NCI-H2081 (cell line): ENCODE results near the gene INO80C.
"Not testable (repeated sequence)": the region's sequence is repeated elsewhere in the genome, so short reads cannot be mapped to it uniquely, and the experiment has no call there.

Experiments
- DNase-seq, 2 experiments: peaks; one replicate each; lab custom pipeline; 2025; lab: John Stamatoyannopoulos, UW

INO80C gene

GRCh38 chr18:35459997-35460396 lies 37.8 kb downstream of the INO80C start:
- no peak for DNase-seq

GRCh38 chr18:35458677-35459441 lies 38.9 kb downstream of the INO80C start:
- no peak for DNase-seq

- peak; percentile 36 to 71 for DNase-seq
These were observed 39.5 kb downstream of the INO80C start for GRCh38 chr18:35458271-35458670.

DNA sequence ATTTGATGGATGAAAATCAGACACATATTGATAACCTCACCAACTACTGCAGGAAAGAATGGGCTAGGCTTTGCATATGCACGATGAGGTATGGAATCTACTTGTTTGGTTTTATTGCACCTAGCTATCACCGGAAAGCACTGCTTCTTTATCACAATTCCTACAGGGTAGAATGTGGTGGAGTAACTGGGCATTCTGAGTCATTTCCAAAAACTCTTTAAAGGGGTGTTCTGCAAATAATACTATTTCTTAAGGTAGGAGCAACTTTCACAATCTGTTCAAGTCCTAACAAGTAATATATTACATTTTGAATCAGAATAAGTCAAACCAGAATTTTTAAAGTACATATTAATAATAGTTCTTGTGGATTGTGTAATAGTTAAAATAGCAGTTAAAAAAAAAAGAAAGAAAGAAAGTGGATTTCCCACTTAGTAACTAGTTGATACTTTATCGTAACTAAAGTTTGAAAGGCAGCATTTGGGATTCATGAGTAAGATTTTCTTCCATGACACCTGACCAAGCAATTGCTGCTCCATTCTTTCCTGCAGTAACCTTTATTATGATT lies 40.5 kb downstream of the INO80C start:
- no peak for DNase-seq

DNA sequence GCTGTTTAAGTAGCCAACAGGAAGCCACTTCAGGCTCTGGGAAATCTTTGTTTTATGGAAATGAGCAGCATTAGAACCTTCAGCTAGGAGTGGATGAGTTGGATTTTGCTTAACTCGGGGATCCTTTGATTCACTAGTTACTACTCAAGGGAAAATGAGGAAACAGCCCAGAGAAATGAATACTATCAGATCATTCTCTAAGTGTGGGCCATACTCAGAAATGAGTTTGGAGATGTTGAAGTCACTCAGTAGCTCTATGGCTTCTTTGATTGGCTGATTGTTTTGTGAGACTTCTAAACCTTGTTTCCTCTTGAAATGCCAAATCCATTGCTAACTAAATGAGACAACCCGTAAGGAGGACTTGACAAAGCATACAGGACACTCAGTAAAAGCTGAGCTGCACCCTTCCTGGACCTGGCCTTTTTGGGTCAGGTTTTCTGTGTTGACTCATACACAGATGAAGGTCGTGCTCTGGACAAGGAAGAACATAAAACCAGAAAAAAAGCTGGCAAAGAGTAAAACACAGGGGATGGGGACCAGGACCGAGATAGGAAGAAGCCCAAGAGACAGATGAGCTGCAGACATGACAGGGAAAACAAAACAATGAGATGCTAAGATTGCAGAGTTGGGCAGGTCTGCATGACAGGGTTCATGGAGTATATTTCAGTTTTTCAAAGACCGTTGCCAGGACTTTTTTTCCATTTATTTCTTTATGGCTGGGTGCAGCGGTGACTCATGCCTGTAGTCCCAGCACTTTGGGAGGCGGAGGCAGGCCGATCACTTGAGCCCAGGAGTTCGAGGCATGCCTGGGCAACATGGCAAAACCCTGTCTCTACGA lies 41.6 kb downstream of the INO80C start:
- DNase-seq: no peak

- no peak for DNase-seq
These were observed 43.0 kb downstream of the INO80C start for GRCh38 chr18:35454803-35455202.

- DNase-seq: not testable (repeated sequence)
These were observed 44.7 kb downstream of the INO80C start for GRCh38 chr18:35453065-35453464.

- DNase-seq: no peak
These were observed 45.8 kb downstream of the INO80C start for GRCh38 chr18:35451916-35452315.

GRCh38 chr18:35451032-35451431 lies 46.7 kb downstream of the INO80C start:
- DNase-seq: no peak

- no peak for DNase-seq
These were observed 53.1 kb downstream of the INO80C start for GRCh38 chr18:35444636-35445035.

DNA sequence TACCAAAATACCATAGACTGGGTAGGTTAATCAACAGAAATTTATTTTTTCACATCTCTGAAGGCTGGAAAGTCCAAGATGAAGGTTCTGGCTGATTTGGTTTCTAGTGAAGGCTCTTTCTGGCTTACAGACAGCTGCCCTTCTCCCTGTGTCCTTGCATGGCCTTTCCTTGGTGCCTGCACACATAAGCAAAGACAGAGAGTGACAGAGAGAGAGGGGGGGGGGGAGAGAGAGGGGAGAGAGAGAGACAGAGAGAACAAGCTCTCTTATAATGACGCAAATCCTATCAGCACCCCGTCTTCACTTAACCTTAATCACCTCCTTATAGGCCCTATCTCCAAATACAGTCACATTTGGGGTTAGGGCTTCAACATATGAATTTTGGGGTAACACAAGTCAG lies 53.9 kb downstream of the INO80C start:
- no peak for DNase-seq

DNA sequence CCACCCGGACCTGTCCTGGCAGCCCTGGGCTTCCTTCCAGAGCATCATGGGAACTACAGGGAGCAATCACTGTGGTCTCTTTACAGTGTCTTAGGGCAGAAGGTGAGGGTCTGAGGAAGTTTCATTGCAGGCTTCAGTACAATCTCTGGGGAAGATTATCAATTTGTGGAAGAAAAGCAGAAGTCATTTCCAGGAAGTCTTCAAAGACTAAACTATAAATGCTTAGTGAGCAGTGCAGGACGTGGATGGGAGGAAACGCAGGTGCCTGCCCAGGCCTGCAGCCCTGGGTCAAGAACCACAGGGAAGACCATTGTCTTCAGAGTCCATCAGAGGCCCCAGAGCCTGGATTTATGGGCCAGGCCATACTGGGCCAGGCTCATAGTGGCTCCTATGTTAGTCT lies 54.3 kb downstream of the INO80C start:
- no peak for DNase-seq

GRCh38 chr18:35442701-35443100 lies 55.1 kb downstream of the INO80C start:
- DNase-seq: no peak

GRCh38 chr18:35441857-35442595 lies 55.7 kb downstream of the INO80C start:
- no peak for DNase-seq

DNA sequence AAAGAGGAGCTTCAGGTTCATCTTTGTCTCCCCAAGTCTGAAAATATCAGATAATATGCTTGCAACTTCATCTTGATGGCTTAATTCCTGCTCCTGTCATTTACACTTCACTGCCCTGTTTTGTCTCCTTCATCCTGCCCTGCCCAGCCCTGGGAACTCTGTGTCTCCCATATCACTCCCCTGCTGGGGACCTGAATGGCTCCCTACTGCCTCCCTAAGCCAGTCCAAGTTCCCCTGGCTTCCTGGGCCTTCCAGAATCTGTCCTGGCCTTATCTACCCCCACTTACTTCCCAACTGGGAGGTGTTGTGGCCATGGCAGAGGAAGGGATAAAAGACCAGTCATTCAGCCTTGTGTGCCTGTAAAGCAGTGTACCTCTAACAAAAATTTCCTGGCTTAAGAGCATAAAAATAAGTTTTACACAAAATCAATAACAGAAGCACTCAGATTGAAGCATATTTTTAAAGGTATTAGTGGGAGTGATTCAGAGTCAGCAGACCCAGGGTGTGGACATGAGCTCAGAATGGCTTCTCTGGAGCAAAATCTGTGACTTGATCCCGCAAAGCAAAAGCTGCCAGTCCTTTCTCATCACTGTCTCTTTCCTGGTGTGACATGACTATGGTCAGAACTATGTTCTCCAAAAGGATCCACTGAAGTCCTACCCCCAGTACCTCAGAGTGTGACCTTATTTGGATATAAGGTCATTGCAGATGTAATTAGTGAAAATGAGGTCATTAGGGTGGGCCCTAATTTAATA lies 59.1 kb downstream of the INO80C start:
- DNase-seq: no peak

GRCh38 chr18:35437836-35438235 lies 59.9 kb downstream of the INO80C start:
- DNase-seq: no peak

DNA sequence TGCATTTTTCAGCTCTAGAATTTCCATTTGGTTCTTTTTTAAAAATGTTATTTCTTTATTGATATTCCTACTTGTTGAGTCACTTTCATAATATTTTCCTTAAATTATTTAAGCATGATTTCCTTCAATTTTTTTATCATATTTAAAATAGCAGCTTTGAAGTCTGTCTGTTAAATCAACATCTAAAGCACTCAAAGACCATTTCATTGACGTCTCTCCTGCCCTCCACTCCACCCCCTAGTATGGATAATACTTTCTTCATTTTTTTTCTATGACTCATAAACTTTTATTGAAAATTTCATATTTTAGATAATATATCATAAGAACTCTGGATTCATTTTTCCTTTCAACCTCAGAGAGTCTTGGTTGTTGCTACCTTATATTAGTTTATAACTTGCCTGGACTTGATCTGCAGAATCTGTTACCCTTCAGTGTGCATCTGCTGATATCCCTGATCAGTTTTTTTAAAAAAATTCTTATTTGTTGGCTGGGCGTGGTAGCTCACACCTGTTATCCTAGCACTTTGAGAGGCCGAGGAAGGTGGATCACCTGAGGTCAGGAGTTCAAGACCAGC lies 61.6 kb downstream of the INO80C start:
- no peak for DNase-seq

- DNase-seq: no peak
These were observed 62.4 kb downstream of the INO80C start for GRCh38 chr18:35435401-35435800.

DNA sequence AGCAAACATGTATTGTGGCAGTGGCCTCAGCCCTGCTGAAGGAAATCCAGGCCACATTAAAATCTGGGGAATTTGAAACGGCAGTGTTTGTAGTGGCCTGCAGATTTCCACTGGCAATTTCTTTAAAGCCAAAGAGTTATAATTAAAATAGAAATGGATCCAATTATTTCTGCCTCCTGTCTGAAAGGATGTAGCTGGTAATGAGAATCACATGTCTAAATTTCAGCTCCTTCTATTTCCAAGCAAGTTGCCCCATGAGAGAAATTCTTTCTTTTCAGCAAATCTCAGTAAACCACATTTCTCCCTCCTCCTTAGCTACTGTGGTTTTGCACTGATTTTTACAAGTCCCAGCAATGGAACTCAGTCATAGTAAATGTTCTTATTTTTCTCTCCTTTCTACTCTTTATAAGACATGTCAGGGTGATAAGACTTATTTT lies 65.2 kb downstream of the INO80C start:
- no peak for DNase-seq

DNA sequence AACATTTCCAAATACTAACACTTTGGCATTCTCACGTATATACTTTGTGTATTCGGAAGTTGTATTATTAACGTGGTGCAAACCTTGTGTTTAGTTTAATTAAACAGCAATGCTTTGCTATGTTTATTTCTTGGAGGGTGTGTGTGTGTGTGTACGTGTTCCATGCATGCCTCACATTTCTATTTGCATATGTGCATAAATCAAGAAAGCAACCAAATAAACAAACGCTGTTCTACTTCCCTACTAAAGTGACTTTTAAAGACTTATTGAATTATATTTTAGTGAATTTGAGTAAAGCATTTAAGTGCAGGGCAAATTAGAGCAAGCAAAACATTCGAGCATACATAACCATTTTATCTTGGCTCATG lies 66.4 kb downstream of the INO80C start:
- no peak for DNase-seq

DNA sequence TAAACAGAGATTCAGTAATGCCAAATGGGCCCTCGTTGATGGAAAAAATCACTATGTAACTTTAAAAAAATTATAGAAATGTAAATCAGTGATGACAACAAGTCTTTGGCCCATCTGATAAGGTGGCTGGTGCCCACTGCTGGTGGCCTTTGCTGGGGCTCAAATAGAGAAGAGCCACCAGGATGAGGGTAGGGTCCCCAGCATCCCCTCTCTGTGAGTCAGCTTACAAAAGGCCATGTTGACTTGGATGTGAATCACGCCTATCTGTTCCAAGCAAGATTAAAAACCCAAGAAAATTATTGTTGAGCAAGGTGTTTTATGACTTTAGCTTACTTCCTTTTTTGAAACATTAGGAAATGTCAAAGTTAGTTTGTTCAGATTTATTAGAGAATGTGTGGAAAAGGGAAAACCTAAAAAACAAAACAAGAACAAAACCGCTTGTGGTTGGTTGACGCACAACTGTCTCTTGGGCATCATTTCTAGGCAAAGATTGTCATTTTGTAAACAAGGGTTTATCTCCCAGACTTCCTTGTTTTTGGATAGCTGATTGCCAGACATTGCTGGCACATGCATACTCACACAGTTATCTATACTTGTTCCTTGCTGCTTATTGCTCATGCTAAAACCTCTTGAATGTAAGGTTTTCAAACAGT lies 66.9 kb downstream of the INO80C start:
- DNase-seq: no peak
